SW 1271 (cell line): ENCODE data around the gene SLC22A4.

Experiments used
- DNase-seq, 2 experiments: peaks; one replicate each; lab custom pipeline; 2025; lab: John Stamatoyannopoulos, UW

SLC22A4 gene

GRCh38 chr5:132293992-132294727 is at the start of gene SLC22A4:
SLC22A4 (plus strand) TSS chr5:132294394; CDS start chr5:132294617, 223 bp downstream.
- DNase-seq = peak; percentile 94 to 96

- no peak for DNase-seq
Observed at GRCh38 chr5:132245593-132245992, 48.6 kb upstream of the SLC22A4 start.

GRCh38 chr5:132246806-132247205 is 47.4 kb upstream of the SLC22A4 start:
- DNase-seq = no peak

GRCh38 chr5:132250547-132250946 is 43.6 kb upstream of the SLC22A4 start:
- no peak for DNase-seq

GRCh38 chr5:132251220-132251725 is 42.9 kb upstream of the SLC22A4 start:
- DNase-seq = no peak

GRCh38 chr5:132253008-132253441 is 41.2 kb upstream of the SLC22A4 start:
- no peak for DNase-seq

GRCh38 chr5:132253452-132254320 is 40.5 kb upstream of the SLC22A4 start:
- no peak for DNase-seq

- no peak for DNase-seq
Observed at GRCh38 chr5:132254321-132254977, 39.7 kb upstream of the SLC22A4 start.

GRCh38 chr5:132256086-132256782 is 38.0 kb upstream of the SLC22A4 start:
- DNase-seq = no peak

- no peak for DNase-seq
Observed at GRCh38 chr5:132256783-132257130, 37.4 kb upstream of the SLC22A4 start.

GRCh38 chr5:132257131-132258101 is 36.8 kb upstream of the SLC22A4 start, which contains the start of gene PDLIM4:
PDLIM4 (plus strand) TSS chr5:132257696; CDS start chr5:132257735, 39 bp downstream.
- no peak for DNase-seq

- no peak for DNase-seq
Observed at GRCh38 chr5:132258102-132259068, 35.8 kb upstream of the SLC22A4 start.

GRCh38 chr5:132259069-132259851 is 34.9 kb upstream of the SLC22A4 start:
- no peak for DNase-seq

GRCh38 chr5:132260051-132260450 is 34.1 kb upstream of the SLC22A4 start:
- no peak for DNase-seq

GRCh38 chr5:132260714-132261551 is 33.3 kb upstream of the SLC22A4 start:
- no peak for DNase-seq

- no peak for DNase-seq
Observed at GRCh38 chr5:132261881-132262845, 32.0 kb upstream of the SLC22A4 start.
